ENCODE measurements around the gene EMSY. TPM values are rescaled to one million over a fixed set of nuclear protein-coding genes. Genes with fewer than 3 reads are reported as not detected.

The EMSY gene
- polyA plus RNA-seq, 1 of the 3 experiments (the other 2 are of a cell fraction): 11.1 TPM

- DNase-seq: no peak
- Histone ChIP-seq H3K4me1 (ENCODE audit: control insufficient read depth in 1 of 2, insufficient read depth in 2 of 2, low read depth in 1 of 2, low read length in 1 of 2) (peaks cover 0 to 21% of the 10 kb centered on the region in 2 experiments; a peak in 1 of 4 replicates), H3K4me2 (no peak overlapping the region), H3K27me3 (ENCODE audit: insufficient read depth) (no peaks in the 10 kb centered on the region), H3K27ac (ENCODE audit: low read depth in 2 of 2, low read length in 1 of 2) (no peak overlapping the region), H3K9me3 (no peaks in the 10 kb centered on the region), H4K20me1 (ENCODE audit: insufficient read depth) (no peaks in the 10 kb centered on the region), H3K79me2 (ENCODE audit: insufficient read depth) (no peaks in the 10 kb centered on the region), H3K9ac (no peak overlapping the region), H3K36me3 (replicated peaks in 1 of 2; ENCODE audit: control insufficient read depth in 1 of 2, insufficient read depth in 2 of 2, low read length in 1 of 2) (peaks cover 16 to 32% of the 10 kb centered on the region in 2 experiments), H3K4me3 (ENCODE audit: low read depth in 2 of 2, low read length in 1 of 2) (no peak overlapping the region), H3K9me2 (no peaks in the 10 kb centered on the region), H2AFZ (ENCODE audit: low read depth) (no peak overlapping the region), H3F3A (replicated peaks; ENCODE audit: insufficient read depth) (peaks cover 16% of the 10 kb centered on the region)
- 97% methylated on average over 3 of the region's 3 CpGs for WGBS (ENCODE audit: low lambda C conversion rate)
- TF ChIP-seq PBX3 (IDR thresholded peaks at IDR 0.05) (no peak), RFX5 (IDR thresholded peaks at IDR 0.05; ENCODE audit: low read length) (no peak), RXRA (IDR thresholded peaks at IDR 0.05; ENCODE audit: borderline replicate concordance, low read depth) (no peak), TCF12 (IDR thresholded peaks at IDR 0.05) (no peak), MAX (IDR thresholded peaks at IDR 0.05; ENCODE audit: low read depth) (no peak), SIN3A (IDR thresholded peaks at IDR 0.05; ENCODE audit: borderline replicate concordance, low read depth, low read length) (no peak), POLR2AphosphoS5 (IDR thresholded peaks at IDR 0.05; ENCODE audit: low read depth, low read length) (no peak), YY1 (IDR thresholded peaks at IDR 0.05; ENCODE audit: low read depth) (no peak), MEF2A (IDR thresholded peaks at IDR 0.05; ENCODE audit: borderline replicate concordance, low read depth) (no peak), FOXM1 (IDR thresholded peaks at IDR 0.05; ENCODE audit: low read depth) (no peak)
- ChIA-PET CTCF (interaction anchor here (0.6 to 2.4 kb wide), 2 partner anchors 270 to 306 kb away, joined by 3 to 10 read pairs; no protein-coding TSS in a partner anchor), POLR2A (no interaction called here)
These were observed 68.8 kb downstream of the EMSY start for GRCh38 chr11:76513654-76514034.

GRCh38 chr11:76515494-76515893, 70.7 kb downstream of the EMSY start:
- H3K9me2 ChIP-seq: no peaks in the 10 kb centered on the region
- DNase-seq: no peak
- no peak overlapping the region for H2AFZ ChIP-seq (ENCODE audit: low read depth)
- H3K4me3 ChIP-seq (ENCODE audit: low read depth in 2 of 2, low read length in 1 of 2): no peak overlapping the region
- H3F3A ChIP-seq (replicated peaks; ENCODE audit: insufficient read depth): peaks cover 15% of the 10 kb centered on the region
- POLR2A ChIA-PET: no interaction called here
- no peaks in the 10 kb centered on the region for H3K27me3 ChIP-seq (ENCODE audit: insufficient read depth)
- peaks cover 0 to 15% of the 10 kb centered on the region in 2 experiments; a peak in 1 of 4 replicates for H3K4me1 ChIP-seq (ENCODE audit: control insufficient read depth in 1 of 2, insufficient read depth in 2 of 2, low read depth in 1 of 2, low read length in 1 of 2)
- no peaks in the 10 kb centered on the region for H3K79me2 ChIP-seq (ENCODE audit: insufficient read depth)
- no peak overlapping the region for H3K4me2 ChIP-seq
- no peak overlapping the region for H3K9ac ChIP-seq
- peaks cover 20 to 35% of the 10 kb centered on the region in 2 experiments for H3K36me3 ChIP-seq (replicated peaks in 1 of 2; ENCODE audit: control insufficient read depth in 1 of 2, insufficient read depth in 2 of 2, low read length in 1 of 2)
- H3K9me3 ChIP-seq: no peaks in the 10 kb centered on the region
- no peaks in the 10 kb centered on the region for H4K20me1 ChIP-seq (ENCODE audit: insufficient read depth)
- 94% methylated on average over 1 of the region's 1 CpG for WGBS (ENCODE audit: low lambda C conversion rate)
- TF ChIP-seq TEAD4 (IDR thresholded peaks at IDR 0.05; ENCODE audit: borderline replicate concordance, insufficient read depth) (no peak), FOXM1 (IDR thresholded peaks at IDR 0.05; ENCODE audit: low read depth) (no peak)
- CTCF ChIA-PET: no interaction called here
- H3K27ac ChIP-seq (ENCODE audit: low read depth in 2 of 2, low read length in 1 of 2): no peak overlapping the region

GRCh38 chr11:76523147-76523546, 78.3 kb downstream of the EMSY start:
- Histone ChIP-seq H3K27ac (ENCODE audit: low read depth in 2 of 2, low read length in 1 of 2) (no peak overlapping the region), H3F3A (replicated peaks; ENCODE audit: insufficient read depth) (peaks cover 13% of the 10 kb centered on the region), H4K20me1 (ENCODE audit: insufficient read depth) (no peaks in the 10 kb centered on the region), H3K27me3 (ENCODE audit: insufficient read depth) (no peaks in the 10 kb centered on the region), H3K4me1 (ENCODE audit: control insufficient read depth in 1 of 2, insufficient read depth in 2 of 2, low read depth in 1 of 2, low read length in 1 of 2) (no peaks in the 10 kb centered on the region), H3K4me3 (ENCODE audit: low read depth in 2 of 2, low read length in 1 of 2) (no peak overlapping the region), H3K9me3 (no peaks in the 10 kb centered on the region), H2AFZ (ENCODE audit: low read depth) (no peak overlapping the region), H3K36me3 (replicated peaks in 1 of 2; ENCODE audit: control insufficient read depth in 1 of 2, insufficient read depth in 2 of 2, low read length in 1 of 2) (peaks cover 38 to 39% of the 10 kb centered on the region in 2 experiments), H3K79me2 (ENCODE audit: insufficient read depth) (no peaks in the 10 kb centered on the region), H3K9ac (no peak overlapping the region), H3K9me2 (no peaks in the 10 kb centered on the region), H3K4me2 (no peak overlapping the region)
- DNase-seq: no peak
- TF ChIP-seq IRF3 (IDR thresholded peaks at IDR 0.05; ENCODE audit: low read depth, low read length): no peak
- no peak for TF ChIP-seq POLR2AphosphoS5 (IDR thresholded peaks at IDR 0.05; ENCODE audit: low read depth, low read length)
- TF ChIP-seq CHD2 (IDR thresholded peaks at IDR 0.05; ENCODE audit: low read length, partially characterized antibody): no peak
- no peak for TF ChIP-seq RCOR1 (IDR thresholded peaks at IDR 0.05; ENCODE audit: low read length)
- TF ChIP-seq GATA2 (CRISPR knock-in tag; IDR thresholded peaks at IDR 0.05): no peak
- TF ChIP-seq FOXM1 (IDR thresholded peaks at IDR 0.05; ENCODE audit: low read depth): no peak
- CTCF ChIA-PET: interaction anchor here (0.6 to 1.3 kb wide), 3 partner anchors 10 to 48 kb away, joined by 3 to 4 read pairs (median 3); no protein-coding TSS in a partner anchor
- 88% methylated on average over 5 of the region's 5 CpGs for WGBS (ENCODE audit: low lambda C conversion rate)
- POLR2A ChIA-PET: no interaction called here

Data from SK-N-SH (cell line).